Transverse colon (tissue), 4 donors: Measurements from ENCODE around the gene ALMS1. TPM values are rescaled to one million over a fixed set of nuclear protein-coding genes. Genes with fewer than 3 reads are reported as not detected.
"Not testable (repeated sequence)": the region's sequence is repeated elsewhere in the genome, so short reads cannot be mapped to it uniquely, and the experiment has no call there.

ENCODE experiments used
- DNase-seq: peaks from one replicate; pipeline ENCODE4 v3.0.0-alpha.2; 2019
- H3K27ac ChIP-seq, 4 donors: fragments of 200-600 bp; sonication (generic); 2 replicates each; pipeline ENCODE4 v1.5.1; 2016 to 2018; ENCODE audit warnings: inconsistent platforms in 4 of 4
- H3K27me3 ChIP-seq: fragments of 200-600 bp; sonication (generic); 2 replicates; pipeline ENCODE4 v1.5.1; 2017; ENCODE audit warnings: inconsistent platforms
- H3K36me3 ChIP-seq, 4 donors: fragments of 200-600 bp; sonication (generic); 2 replicates each; pipeline ENCODE4 v1.5.1; 2017 to 2019; ENCODE audit warnings: inconsistent platforms in 4 of 4
- H3K4me1 ChIP-seq, 4 donors: fragments of 200-600 bp; sonication (generic); 2 replicates each; pipeline ENCODE4 v1.5.1; 2017 to 2020; ENCODE audit warnings: inconsistent platforms in 4 of 4
- H3K4me3 ChIP-seq, 4 donors: fragments of 200-600 bp; sonication (generic); 1 replicate in 1 of 4; 2 replicates in 3 of 4; pipeline versions ENCODE4 v1.5.1 to v1.6.1; 2017 to 2019; ENCODE audit warnings: inconsistent platforms in 4 of 4
- H3K9me3 ChIP-seq, 2 donors: fragments of 200-600 bp; sonication (generic); 2 replicates each; pipeline ENCODE4 v1.5.1; 2017 to 2019; ENCODE audit warnings: inconsistent platforms in 2 of 2
- EP300 ChIP-seq: sonication (generic); formaldehyde crosslinking; IDR thresholded peaks from one replicate; pipeline ENCODE4 v1.6.1; 2017; ENCODE audit warnings: antibody characterized with exemption, low read depth
- POLR2A ChIP-seq: fragments of 450-650 bp; IDR thresholded peaks from one replicate; pipeline ENCODE4 v1.6.1; 2016; ENCODE audit warnings: antibody characterized with exemption, mild to moderate bottlenecking, moderate library complexity
- POLR2AphosphoS5 ChIP-seq, 3 donors: sonication (generic); formaldehyde crosslinking; IDR thresholded peaks; one replicate each; pipeline ENCODE4 v1.6.1; 2016; ENCODE audit warnings: antibody characterized with exemption in 3 of 3
- WGBS, 2 donors: methylation state at CpG; one replicate each; pipeline ENCODE4 v1.1.5; 2018; ENCODE audit warnings: low coverage in 1 of 2; 5-methylcytosine and 5-hydroxymethylcytosine counted together
- in situ Hi-C, 4 donors: fragments of 200-750 bp; cut with MboI; loops; one replicate each; pipeline versions ENCODE4 v1.15.0 to v1.15.1; 2017; ENCODE audit warnings: low sequenced_read_pairs in 3 of 4, low pct_ligation_motif_present in 1 of 4, low pct_unique_long_range_greater_than_20kb in 1 of 4
- intact Hi-C: fragments of 100-400 bp; cut with DNase I; formaldehyde crosslinking; loops from one replicate; pipeline ENCODE4 v1.15.1; 2023; ENCODE audit warnings: low total_unique reads
- total RNA-seq, 4 donors: library from RNA; depleted of rRNA; stranded (reverse); fragments of >200 nt; gene quantifications; one replicate each; pipeline ENCODE4 v1.1.0, GENCODE V29; 2016
- TF ChIP-seq, protein P1 (sequence below), 5 experiments: fragments of 200-600 bp in 3 of 5; fragments of 450-650 bp in 2 of 5; sonication (generic) in 3 of 5; IDR thresholded peaks; 1 replicate in 2 of 5; 2 replicates in 3 of 5; pipeline ENCODE4 v1.5.1; 2016 to 2017; ENCODE audit warnings: antibody characterized with exemption in 5 of 5, inconsistent platforms in 3 of 5, mild to moderate bottlenecking in 2 of 5, moderate library complexity in 1 of 5

Gene ALMS1
- total RNA-seq, 4 donors from 2014 or later = 22.4 to 72.4 (median 29.9) TPM

- H3K27ac ChIP-seq = no peak overlapping the region
- no peaks in the 10 kb centered on the region for H3K27me3 ChIP-seq
- in situ Hi-C loops = no loop called here
- H3K36me3 ChIP-seq = peaks cover 0 to 8% (median 3%) of the 10 kb centered on the region in 4 donors
- no peak for TF ChIP-seq EP300
- no peak for TF ChIP-seq POLR2A
- TF ChIP-seq, protein P1, sequence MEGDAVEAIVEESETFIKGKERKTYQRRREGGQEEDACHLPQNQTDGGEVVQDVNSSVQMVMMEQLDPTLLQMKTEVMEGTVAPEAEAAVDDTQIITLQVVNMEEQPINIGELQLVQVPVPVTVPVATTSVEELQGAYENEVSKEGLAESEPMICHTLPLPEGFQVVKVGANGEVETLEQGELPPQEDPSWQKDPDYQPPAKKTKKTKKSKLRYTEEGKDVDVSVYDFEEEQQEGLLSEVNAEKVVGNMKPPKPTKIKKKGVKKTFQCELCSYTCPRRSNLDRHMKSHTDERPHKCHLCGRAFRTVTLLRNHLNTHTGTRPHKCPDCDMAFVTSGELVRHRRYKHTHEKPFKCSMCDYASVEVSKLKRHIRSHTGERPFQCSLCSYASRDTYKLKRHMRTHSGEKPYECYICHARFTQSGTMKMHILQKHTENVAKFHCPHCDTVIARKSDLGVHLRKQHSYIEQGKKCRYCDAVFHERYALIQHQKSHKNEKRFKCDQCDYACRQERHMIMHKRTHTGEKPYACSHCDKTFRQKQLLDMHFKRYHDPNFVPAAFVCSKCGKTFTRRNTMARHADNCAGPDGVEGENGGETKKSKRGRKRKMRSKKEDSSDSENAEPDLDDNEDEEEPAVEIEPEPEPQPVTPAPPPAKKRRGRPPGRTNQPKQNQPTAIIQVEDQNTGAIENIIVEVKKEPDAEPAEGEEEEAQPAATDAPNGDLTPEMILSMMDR (IDR thresholded peaks at IDR 0.05) = no peak
- no peak for TF ChIP-seq POLR2AphosphoS5 (IDR thresholded peaks at IDR 0.05)
- no peaks in the 10 kb centered on the region for H3K9me3 ChIP-seq
- no peak overlapping the region for H3K4me3 ChIP-seq
- DNase-seq = no peak
- H3K4me1 ChIP-seq = no peaks in the 10 kb centered on the region
- intact Hi-C loops = no loop called here
Observed at GRCh38 chr2:73489053-73489452, 103.4 kb downstream of the ALMS1 start.

DNA sequence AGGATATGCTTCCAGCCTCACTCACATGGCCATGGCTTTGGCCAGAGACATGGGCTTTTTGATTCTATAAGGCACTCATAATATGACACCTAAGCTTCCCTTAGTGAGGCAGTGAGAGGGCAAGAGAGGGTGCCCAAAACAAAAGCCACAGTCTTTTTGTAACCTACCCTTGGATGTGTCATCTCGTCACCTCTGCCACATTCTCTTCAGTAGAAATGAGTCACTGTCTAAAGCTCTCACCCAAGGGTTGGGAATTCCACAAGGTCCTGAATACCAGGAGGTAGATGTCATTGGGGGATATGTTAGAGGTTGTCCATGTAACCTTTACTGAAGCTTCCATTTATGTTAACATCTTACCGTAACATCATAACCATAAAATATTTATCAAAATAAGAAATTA, 108.4 kb downstream of the ALMS1 start:
- 92 to 97% methylated on average over 2 of the region's 2 CpGs for WGBS, 2 donors
- Histone ChIP-seq H3K4me3 (no peak overlapping the region), H3K36me3 (peaks cover 0 to 8% (median 0%) of the 10 kb centered on the region in 4 donors), H3K4me1 (no peaks in the 10 kb centered on the region), H3K9me3 (no peaks in the 10 kb centered on the region), H3K27ac (no peak overlapping the region), H3K27me3 (no peaks in the 10 kb centered on the region)
- no peak for DNase-seq
- TF ChIP-seq, protein P1 (IDR thresholded peaks at IDR 0.05) = no peak
- TF ChIP-seq EP300 (no peak), POLR2A (no peak), POLR2AphosphoS5 (IDR thresholded peaks at IDR 0.05) (no peak)
- intact Hi-C loops (no loop called here), in situ Hi-C loops (no loop called here)

DNA sequence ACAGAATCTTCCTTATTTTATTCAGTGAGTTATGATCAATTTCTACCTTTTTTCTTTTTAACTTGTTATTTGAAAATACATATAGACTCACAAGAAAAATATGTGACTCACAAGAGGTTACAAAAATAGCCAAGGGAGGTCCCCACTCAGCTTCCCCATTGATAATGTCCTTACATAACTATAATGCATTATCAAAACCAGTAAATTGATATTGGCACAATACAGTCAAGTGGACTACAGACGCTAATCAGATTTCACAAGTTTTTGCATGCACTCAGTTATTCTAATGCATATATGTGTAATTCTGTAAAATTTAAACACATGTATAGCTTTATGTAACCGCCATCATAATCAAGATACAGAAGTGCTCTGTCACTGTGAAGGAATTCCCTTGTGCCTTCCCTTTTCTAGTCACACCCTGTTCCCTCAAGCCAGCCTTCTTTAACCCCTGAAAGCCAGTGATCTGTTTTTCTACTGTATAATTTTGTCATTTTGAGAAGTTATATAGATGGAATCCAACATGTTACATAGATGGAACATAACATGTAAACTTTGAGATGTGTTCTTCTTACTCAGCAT, 118.4 kb downstream of the ALMS1 start:
- Histone ChIP-seq H3K27ac (no peak overlapping the region), H3K36me3 (no peaks in the 10 kb centered on the region), H3K27me3 (no peaks in the 10 kb centered on the region), H3K9me3 (peaks cover 0 to 8% of the 10 kb centered on the region in 2 donors), H3K4me3 (no peak overlapping the region), H3K4me1 (no peaks in the 10 kb centered on the region)
- intact Hi-C loops = no loop called here
- in situ Hi-C loops = no loop called here
- DNase-seq = no peak
- TF ChIP-seq, protein P1 (IDR thresholded peaks at IDR 0.05) = no peak
- TF ChIP-seq POLR2AphosphoS5 (IDR thresholded peaks at IDR 0.05) (no peak), POLR2A (no peak), EP300 (no peak)
- WGBS, 2 donors = 96% methylated on average over 2 of the region's 2 CpGs

DNA sequence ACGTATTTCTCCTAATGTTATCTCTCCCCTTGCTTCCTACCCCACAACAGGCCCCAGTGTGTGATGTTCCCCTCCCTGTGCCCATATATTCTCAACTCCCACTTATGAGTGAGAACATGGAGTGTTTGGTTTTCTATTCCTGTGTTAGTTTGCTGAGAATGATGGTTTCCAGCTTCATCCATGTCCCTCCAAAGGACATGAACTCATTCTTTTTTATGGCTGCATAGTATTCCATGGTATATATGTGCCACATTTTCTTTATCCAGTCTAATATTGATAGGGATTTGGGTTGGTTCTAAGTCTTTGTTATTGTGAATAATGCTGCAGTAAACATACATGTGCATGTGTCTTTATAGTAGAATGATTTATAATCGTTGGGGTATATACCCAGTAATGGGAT, 119.2 kb downstream of the ALMS1 start:
- H3K27ac ChIP-seq, intact Hi-C loops, H3K4me3 ChIP-seq, H3K9me3 ChIP-seq, H3K36me3 ChIP-seq, in situ Hi-C loops, DNase-seq, H3K27me3 ChIP-seq, H3K4me1 ChIP-seq: not testable (repeated sequence)
- 93 to 100% methylated on average over 1 to 2 of the region's 2 CpGs for WGBS, 2 donors

- H3K36me3 ChIP-seq, intact Hi-C loops, H3K9me3 ChIP-seq, H3K4me3 ChIP-seq, H3K27ac ChIP-seq, H3K27me3 ChIP-seq, H3K4me1 ChIP-seq, in situ Hi-C loops, DNase-seq: not testable (repeated sequence)
- WGBS, 2 donors = 100% methylated on average over 3 of the region's 5 CpGs; no CpG with 5 or more reads in 1 of the 2 donors
Observed at GRCh38 chr2:73510470-73510869, 124.8 kb downstream of the ALMS1 start.
